WTC11 (cell line): ENCODE results near the gene AGO3.

Source experiments
- ATF2 ChIP-seq: sonication (generic); formaldehyde crosslinking; IDR thresholded peaks from 2 replicates; pipeline ENCODE4 v1.8.1; 2022; ENCODE audit warnings: low read depth, missing genetic modification reagents, borderline replicate concordance
- CTCF ChIP-seq: fragments of 200-600 bp; IDR thresholded peaks from 2 replicates; pipeline ENCODE4 v1.8.0; 2022; ENCODE audit warnings: antibody characterized with exemption
- MYBL2 ChIP-seq: sonication (generic); formaldehyde crosslinking; IDR thresholded peaks from 2 replicates; pipeline ENCODE4 v1.8.1; 2023; ENCODE audit warnings: mild to moderate bottlenecking, moderate library complexity, missing genetic modification reagents
- SMAD4 ChIP-seq: sonication (generic); formaldehyde crosslinking; IDR thresholded peaks from 2 replicates; pipeline ENCODE4 v1.8.0; 2022; ENCODE audit warnings: mild to moderate bottlenecking, missing genetic modification reagents
- SP1 ChIP-seq: sonication (generic); formaldehyde crosslinking; conservative IDR thresholded peaks from 2 replicates; pipeline ENCODE4 v1.8.1; 2022; ENCODE audit warnings: missing genetic modification reagents
- TF ChIP-seq, protein P1 (sequence below): sonication (generic); formaldehyde crosslinking; IDR thresholded peaks from 2 replicates; pipeline ENCODE4 v1.8.1; 2023; ENCODE audit warnings: mild to moderate bottlenecking, missing genetic modification reagents
- TF ChIP-seq, protein P2 (sequence below): sonication (generic); formaldehyde crosslinking; conservative IDR thresholded peaks from 2 replicates; pipeline ENCODE4 v1.8.1; 2022; ENCODE audit warnings: mild to moderate bottlenecking, missing genetic modification reagents
- TF ChIP-seq, protein P3 (sequence below): sonication (generic); formaldehyde crosslinking; IDR thresholded peaks from 2 replicates; pipeline ENCODE4 v1.8.1; 2023; ENCODE audit warnings: mild to moderate bottlenecking, missing genetic modification reagents
- TF ChIP-seq, protein P4 (sequence below): sonication (generic); formaldehyde crosslinking; conservative IDR thresholded peaks from 2 replicates; pipeline ENCODE4 v1.8.1; 2023; ENCODE audit warnings: mild to moderate bottlenecking, low read depth, missing genetic modification reagents, moderate library complexity

DNA sequence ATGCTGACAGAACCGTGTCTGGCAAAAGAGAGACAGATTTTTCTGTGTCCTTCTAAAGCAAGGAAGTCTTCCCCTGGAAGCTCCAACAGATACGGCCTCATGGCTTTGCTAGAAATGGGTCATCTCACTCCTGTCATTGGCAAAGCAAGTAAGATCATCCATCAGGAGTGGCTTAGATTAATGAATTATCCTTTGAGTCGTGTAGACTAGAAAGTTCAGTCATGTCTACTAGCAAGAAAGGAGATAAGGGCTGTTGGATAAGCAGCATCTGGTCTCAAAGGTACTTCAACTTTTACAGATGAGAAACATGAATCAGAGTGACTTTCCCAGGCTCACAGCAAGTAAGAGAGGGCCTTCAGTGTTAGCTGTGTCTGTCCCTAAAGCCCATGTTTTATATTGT lies 3.4 kb upstream of the AGO3 start:
- no peak for TF ChIP-seq CTCF
- TF ChIP-seq ATF2 (CRISPR knock-in tag) = no peak
- TF ChIP-seq, protein P1, sequence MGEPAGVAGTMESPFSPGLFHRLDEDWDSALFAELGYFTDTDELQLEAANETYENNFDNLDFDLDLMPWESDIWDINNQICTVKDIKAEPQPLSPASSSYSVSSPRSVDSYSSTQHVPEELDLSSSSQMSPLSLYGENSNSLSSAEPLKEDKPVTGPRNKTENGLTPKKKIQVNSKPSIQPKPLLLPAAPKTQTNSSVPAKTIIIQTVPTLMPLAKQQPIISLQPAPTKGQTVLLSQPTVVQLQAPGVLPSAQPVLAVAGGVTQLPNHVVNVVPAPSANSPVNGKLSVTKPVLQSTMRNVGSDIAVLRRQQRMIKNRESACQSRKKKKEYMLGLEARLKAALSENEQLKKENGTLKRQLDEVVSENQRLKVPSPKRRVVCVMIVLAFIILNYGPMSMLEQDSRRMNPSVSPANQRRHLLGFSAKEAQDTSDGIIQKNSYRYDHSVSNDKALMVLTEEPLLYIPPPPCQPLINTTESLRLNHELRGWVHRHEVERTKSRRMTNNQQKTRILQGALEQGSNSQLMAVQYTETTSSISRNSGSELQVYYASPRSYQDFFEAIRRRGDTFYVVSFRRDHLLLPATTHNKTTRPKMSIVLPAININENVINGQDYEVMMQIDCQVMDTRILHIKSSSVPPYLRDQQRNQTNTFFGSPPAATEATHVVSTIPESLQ (CRISPR knock-in tag) = no peak
- TF ChIP-seq, protein P2, sequence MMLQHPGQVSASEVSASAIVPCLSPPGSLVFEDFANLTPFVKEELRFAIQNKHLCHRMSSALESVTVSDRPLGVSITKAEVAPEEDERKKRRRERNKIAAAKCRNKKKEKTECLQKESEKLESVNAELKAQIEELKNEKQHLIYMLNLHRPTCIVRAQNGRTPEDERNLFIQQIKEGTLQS (CRISPR knock-in tag) = no peak
- TF ChIP-seq, protein P3, sequence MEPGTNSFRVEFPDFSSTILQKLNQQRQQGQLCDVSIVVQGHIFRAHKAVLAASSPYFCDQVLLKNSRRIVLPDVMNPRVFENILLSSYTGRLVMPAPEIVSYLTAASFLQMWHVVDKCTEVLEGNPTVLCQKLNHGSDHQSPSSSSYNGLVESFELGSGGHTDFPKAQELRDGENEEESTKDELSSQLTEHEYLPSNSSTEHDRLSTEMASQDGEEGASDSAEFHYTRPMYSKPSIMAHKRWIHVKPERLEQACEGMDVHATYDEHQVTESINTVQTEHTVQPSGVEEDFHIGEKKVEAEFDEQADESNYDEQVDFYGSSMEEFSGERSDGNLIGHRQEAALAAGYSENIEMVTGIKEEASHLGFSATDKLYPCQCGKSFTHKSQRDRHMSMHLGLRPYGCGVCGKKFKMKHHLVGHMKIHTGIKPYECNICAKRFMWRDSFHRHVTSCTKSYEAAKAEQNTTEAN (CRISPR knock-in tag) = no peak
- TF ChIP-seq SMAD4 (CRISPR knock-in tag) = no peak
- TF ChIP-seq, protein P4, sequence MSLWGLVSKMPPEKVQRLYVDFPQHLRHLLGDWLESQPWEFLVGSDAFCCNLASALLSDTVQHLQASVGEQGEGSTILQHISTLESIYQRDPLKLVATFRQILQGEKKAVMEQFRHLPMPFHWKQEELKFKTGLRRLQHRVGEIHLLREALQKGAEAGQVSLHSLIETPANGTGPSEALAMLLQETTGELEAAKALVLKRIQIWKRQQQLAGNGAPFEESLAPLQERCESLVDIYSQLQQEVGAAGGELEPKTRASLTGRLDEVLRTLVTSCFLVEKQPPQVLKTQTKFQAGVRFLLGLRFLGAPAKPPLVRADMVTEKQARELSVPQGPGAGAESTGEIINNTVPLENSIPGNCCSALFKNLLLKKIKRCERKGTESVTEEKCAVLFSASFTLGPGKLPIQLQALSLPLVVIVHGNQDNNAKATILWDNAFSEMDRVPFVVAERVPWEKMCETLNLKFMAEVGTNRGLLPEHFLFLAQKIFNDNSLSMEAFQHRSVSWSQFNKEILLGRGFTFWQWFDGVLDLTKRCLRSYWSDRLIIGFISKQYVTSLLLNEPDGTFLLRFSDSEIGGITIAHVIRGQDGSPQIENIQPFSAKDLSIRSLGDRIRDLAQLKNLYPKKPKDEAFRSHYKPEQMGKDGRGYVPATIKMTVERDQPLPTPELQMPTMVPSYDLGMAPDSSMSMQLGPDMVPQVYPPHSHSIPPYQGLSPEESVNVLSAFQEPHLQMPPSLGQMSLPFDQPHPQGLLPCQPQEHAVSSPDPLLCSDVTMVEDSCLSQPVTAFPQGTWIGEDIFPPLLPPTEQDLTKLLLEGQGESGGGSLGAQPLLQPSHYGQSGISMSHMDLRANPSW = no peak
- no peak for TF ChIP-seq SP1 (CRISPR knock-in tag)
- TF ChIP-seq MYBL2 = no peak
